HK-2 (cell line): ENCODE measurements around the gene LRFN4.
"Not testable (repeated sequence)": the region's sequence is repeated elsewhere in the genome, so short reads cannot be mapped to it uniquely, and the experiment has no call there.

Experiments
- DNase-seq: peaks from one replicate; pipeline ENCODE4 v3.0.0-alpha.2; 2018; ENCODE audit not compliant: unreplicated experiment

The LRFN4 gene

GRCh38 chr11:66856496-66857233 lies at the start of gene LRFN4:
TSS of gene LRFN4 (plus strand) at chr11:66857064. CDS start at chr11:66857745, 681 bp downstream.
- no peak for DNase-seq

GRCh38 chr11:66809592-66809991 lies 47.3 kb upstream of the LRFN4 start:
- DNase-seq = no peak

GRCh38 chr11:66810576-66811185 lies 46.2 kb upstream of the LRFN4 start:
- no peak for DNase-seq

GRCh38 chr11:66814678-66815077 lies 42.2 kb upstream of the LRFN4 start:
- no peak for DNase-seq

- DNase-seq = no peak
Observed at GRCh38 chr11:66815646-66816045, 41.2 kb upstream of the LRFN4 start.

- no peak for DNase-seq
Observed at GRCh38 chr11:66818231-66818955, 38.5 kb upstream of the LRFN4 start.

- DNase-seq = no peak
Observed at GRCh38 chr11:66820381-66820780, 36.5 kb upstream of the LRFN4 start.

- no peak for DNase-seq
Observed at GRCh38 chr11:66820901-66821300, 36.0 kb upstream of the LRFN4 start.

- DNase-seq = no peak
Observed at GRCh38 chr11:66823700-66824099, 33.2 kb upstream of the LRFN4 start.

- DNase-seq = not testable (repeated sequence)
Observed at GRCh38 chr11:66824573-66824972, 32.3 kb upstream of the LRFN4 start.

GRCh38 chr11:66834539-66834845 lies 22.4 kb upstream of the LRFN4 start:
- no peak for DNase-seq

- no peak for DNase-seq
Observed at GRCh38 chr11:66834943-66835342, 21.9 kb upstream of the LRFN4 start.

GRCh38 chr11:66835768-66836405 lies 21.0 kb upstream of the LRFN4 start:
- DNase-seq = no peak

GRCh38 chr11:66840317-66841091 lies 16.4 kb upstream of the LRFN4 start:
- no peak for DNase-seq

- DNase-seq = no peak
Observed at GRCh38 chr11:66841861-66842260, 15.0 kb upstream of the LRFN4 start.

- no peak for DNase-seq
Observed at GRCh38 chr11:66842501-66842895, 14.4 kb upstream of the LRFN4 start.

- peak; percentile 85 for DNase-seq
Observed at GRCh38 chr11:66842896-66843775, 13.7 kb upstream of the LRFN4 start, which contains the start of gene RCE1. TSS of gene RCE1 (plus strand) at chr11:66843441. CDS start at chr11:66843456, 15 bp downstream.

GRCh38 chr11:66843776-66844495 lies 12.9 kb upstream of the LRFN4 start:
- DNase-seq = no peak

GRCh38 chr11:66844496-66845142 lies 12.2 kb upstream of the LRFN4 start:
- no peak for DNase-seq
